A549 (cell line): ENCODE data around the gene MAPT. TPM values are rescaled to one million over a fixed set of nuclear protein-coding genes. Genes with fewer than 3 reads are reported as not detected.

Source experiments
- ATAC-seq, 2 experiments: fragments of 200-7000 bp in 1 of 2; fragments of >200 bp in 1 of 2; cut with Nextera tagmentation in 1 of 2; cut with Tn5 transposase in 1 of 2; 3 replicates each; pipeline versions ENCODE4 v1.8.0 to v1.9.1; 2018 to 2020; ENCODE audit warnings: mild to moderate bottlenecking in 1 of 2, moderate library complexity in 1 of 2
- CTCF ChIA-PET: fragments of 300-600 bp; sonication (Branson Sonifier 250); formaldehyde crosslinking; extraction: SDS; loops from one replicate; lab custom pipeline; 2021; ENCODE audit warnings: antibody characterized with exemption, inconsistent platforms; lab: Yijun Ruan, JAX
- POLR2A ChIA-PET: fragments of 350-600 bp; formaldehyde crosslinking; extraction: SDS; loops from one replicate; lab custom pipeline; 2021; ENCODE audit warnings: antibody characterized with exemption, inconsistent platforms; lab: Yijun Ruan, JAX
- DNase-seq, 2 experiments: peaks; one replicate each; pipeline versions ENCODE4 v3.0.0 to v3.0.0-alpha.2; 2011 to 2016; ENCODE audit warnings: low read depth in 1 of 2, low spot score in 1 of 2
- FAIRE-seq: peaks from 2 replicates; lab custom pipeline; 2011; peaks lifted over from hg19 to GRCh38; lab: Jason Lieb, UNC
- H3K27ac ChIP-seq, 2 experiments: fragments of >200 bp; sonication (Bioruptor Twin); formaldehyde crosslinking; 3 replicates each; pipeline ENCODE4 v1.5.1; 2016 to 2017
- H3K4me1 ChIP-seq: fragments of >200 bp; sonication (Bioruptor Twin); formaldehyde crosslinking; 3 replicates; pipeline ENCODE4 v1.6.1; 2016
- H3K4me2 ChIP-seq: fragments of >200 bp; sonication (Bioruptor Twin); formaldehyde crosslinking; 3 replicates; pipeline ENCODE4 v1.6.1; 2016
- H3K4me3 ChIP-seq: fragments of >200 bp; sonication (Bioruptor Twin); formaldehyde crosslinking; 3 replicates; pipeline ENCODE4 v1.5.1; 2016
- H3K9me3 ChIP-seq: fragments of >200 bp; sonication (Bioruptor Twin); formaldehyde crosslinking; 3 replicates; pipeline ENCODE4 v1.6.1; 2016
- CHD2 ChIP-seq: fragments of 150-350 bp; IDR thresholded peaks from 2 replicates; pipeline ENCODE4 v1.6.1; 2014; ENCODE audit warnings: low read length; ENCODE audit not compliant: partially characterized antibody
- CHD4 ChIP-seq: fragments of 200-600 bp; sonication (generic); IDR thresholded peaks from 2 replicates; pipeline ENCODE4 v1.6.1; 2016; ENCODE audit warnings: antibody characterized with exemption, mild to moderate bottlenecking, borderline replicate concordance
- ESRRA ChIP-seq: fragments of 150-350 bp; IDR thresholded peaks from 2 replicates; pipeline ENCODE4 v1.6.1; 2014; ENCODE audit warnings: mild to moderate bottlenecking, low read length, borderline replicate concordance
- FOSB ChIP-seq: fragments of 250-450 bp; sonication (Bioruptor Pico); IDR thresholded peaks from 2 replicates; pipeline ENCODE4 v1.5.0; 2020; ENCODE audit warnings: mild to moderate bottlenecking, moderate library complexity
- FOSL2 ChIP-seq, 2 experiments: fragments of 450-650 bp in 1 of 2; fragments of >200 bp in 1 of 2; sonication (Bioruptor Twin) in 1 of 2; formaldehyde crosslinking; IDR thresholded peaks; 2 replicates each; pipeline versions ENCODE4 v1.5.0 to v1.6.1; 2016 to 2020; ENCODE audit warnings: mild to moderate bottlenecking in 1 of 2, moderate library complexity in 1 of 2
- FOXS1 ChIP-seq: fragments of 250-450 bp; sonication (Bioruptor Pico); IDR thresholded peaks from 2 replicates; pipeline ENCODE4 v1.5.0; 2020; ENCODE audit warnings: mild to moderate bottlenecking, moderate library complexity
- GATA3 ChIP-seq: IDR thresholded peaks from 2 replicates; pipeline ENCODE4 v1.6.1; 2012; ENCODE audit warnings: borderline replicate concordance
- HOXA7 ChIP-seq: fragments of 250-450 bp; sonication (Bioruptor Pico); IDR thresholded peaks from 2 replicates; pipeline ENCODE4 v1.5.0; 2020; ENCODE audit warnings: mild to moderate bottlenecking, moderate library complexity
- JUNB ChIP-seq: fragments of >200 bp; sonication (Bioruptor Twin); formaldehyde crosslinking; IDR thresholded peaks from 2 replicates; pipeline ENCODE4 v1.6.1; 2016
- MAZ ChIP-seq: fragments of 150-350 bp; IDR thresholded peaks from 2 replicates; pipeline ENCODE4 v1.6.1; 2014; ENCODE audit warnings: antibody characterized with exemption, low read depth, low read length, borderline replicate concordance
- NR3C1 ChIP-seq: fragments of >200 bp; sonication (Bioruptor Twin); formaldehyde crosslinking; IDR thresholded peaks from 3 replicates; pipeline ENCODE4 v1.6.1; 2017
- PHF8 ChIP-seq: fragments of 200-600 bp; sonication (generic); IDR thresholded peaks from 2 replicates; pipeline ENCODE4 v1.6.1; 2016; ENCODE audit warnings: low read depth, mild to moderate bottlenecking, antibody characterized with exemption, moderate library complexity, borderline replicate concordance
- POLR2AphosphoS2 ChIP-seq: conservative IDR thresholded peaks from 2 replicates; pipeline ENCODE4 v1.6.1; 2012; ENCODE audit warnings: low read length, improper control_type of control experiment, inconsistent platforms
- RARB ChIP-seq: fragments of 250-450 bp; sonication (Bioruptor Pico); IDR thresholded peaks from 2 replicates; pipeline ENCODE4 v1.8.0; 2021; ENCODE audit warnings: mild to moderate bottlenecking, moderate library complexity
- RNF2 ChIP-seq: fragments of 200-600 bp; sonication (generic); IDR thresholded peaks from 2 replicates; pipeline ENCODE4 v1.6.1; 2016; ENCODE audit warnings: low read depth, mild to moderate bottlenecking, antibody characterized with exemption, moderate library complexity, borderline replicate concordance
- SREBF2 ChIP-seq: fragments of 450-650 bp; IDR thresholded peaks from 2 replicates; pipeline ENCODE4 v1.6.1; 2014; ENCODE audit warnings: mild to moderate bottlenecking, moderate library complexity
- TP53 ChIP-seq: fragments of 250-450 bp; sonication (Bioruptor Pico); IDR thresholded peaks from 2 replicates; pipeline ENCODE4 v1.5.0; 2021; ENCODE audit warnings: mild to moderate bottlenecking, moderate library complexity
- ZFP36 ChIP-seq: fragments of 450-650 bp; IDR thresholded peaks from 2 replicates; pipeline ENCODE4 v1.6.1; 2014; ENCODE audit warnings: borderline replicate concordance; ENCODE audit not compliant: partially characterized antibody
- ZSCAN20 ChIP-seq: fragments of 250-450 bp; sonication (Bioruptor Pico); IDR thresholded peaks from 2 replicates; pipeline ENCODE4 v1.8.0; 2022; ENCODE audit warnings: mild to moderate bottlenecking, moderate library complexity
- WGBS: methylation state at CpG from one replicate; pipeline ENCODE4 v1.1.6; 2017; ENCODE audit errors: missing lambda C conversion rate; 5-methylcytosine and 5-hydroxymethylcytosine counted together
- polyA plus RNA-seq, 4 experiments: library from polyadenylated mRNA; depleted of rRNA in 3 of 4; stranded (reverse); fragments of >200 nt; fragmentation: RNase III in 1 of 4; extraction: RNeasy Plus Mini Kit Qiagen cat#74134 plus additional on column Dnase treatment in 1 of 4; gene quantifications; 2 replicates in 3 of 4; 3 replicates in 1 of 4; pipeline ENCODE4 v1.2.3, GENCODE V29; 2011 to 2017
- TF ChIP-seq, protein P1 (sequence below): fragments of >200 bp; sonication (Bioruptor Twin); formaldehyde crosslinking; IDR thresholded peaks from 3 replicates; pipeline ENCODE4 v1.6.1; 2016
- TF ChIP-seq, protein P2 (sequence below): fragments of >200 bp; sonication (Bioruptor Twin); formaldehyde crosslinking; IDR thresholded peaks from 3 replicates; pipeline ENCODE4 v1.5.1; 2016
- TF ChIP-seq, protein P3 (sequence below): fragments of 250-450 bp; sonication (Bioruptor Pico); IDR thresholded peaks from 2 replicates; pipeline ENCODE4 v1.5.0; 2020; ENCODE audit warnings: low read depth, mild to moderate bottlenecking, moderate library complexity
- TF ChIP-seq, protein P4 (sequence below): IDR thresholded peaks from 2 replicates; pipeline ENCODE4 v1.6.1; 2012; ENCODE audit warnings: low read depth, borderline replicate concordance

The MAPT gene
- polyA plus RNA-seq, 2 of the 4 experiments (the other 2 are of a cell fraction): 1.2 to 1.6 TPM

- no peaks in the 10 kb centered on the region for H3K9me3 ChIP-seq
- POLR2A ChIA-PET: interaction anchor here (0.6 kb wide), 1 partner anchor 760 kb away, joined by 3 read pairs; no protein-coding TSS in a partner anchor
- no peak for DNase-seq
- 97% methylated on average over 6 of the region's 6 CpGs for WGBS
- no peaks in the 10 kb centered on the region for H3K4me1 ChIP-seq
- no peak overlapping the region for H3K4me2 ChIP-seq
- no peak for ATAC-seq
- no peak for TF ChIP-seq CHD2
- TF ChIP-seq, protein P1, sequence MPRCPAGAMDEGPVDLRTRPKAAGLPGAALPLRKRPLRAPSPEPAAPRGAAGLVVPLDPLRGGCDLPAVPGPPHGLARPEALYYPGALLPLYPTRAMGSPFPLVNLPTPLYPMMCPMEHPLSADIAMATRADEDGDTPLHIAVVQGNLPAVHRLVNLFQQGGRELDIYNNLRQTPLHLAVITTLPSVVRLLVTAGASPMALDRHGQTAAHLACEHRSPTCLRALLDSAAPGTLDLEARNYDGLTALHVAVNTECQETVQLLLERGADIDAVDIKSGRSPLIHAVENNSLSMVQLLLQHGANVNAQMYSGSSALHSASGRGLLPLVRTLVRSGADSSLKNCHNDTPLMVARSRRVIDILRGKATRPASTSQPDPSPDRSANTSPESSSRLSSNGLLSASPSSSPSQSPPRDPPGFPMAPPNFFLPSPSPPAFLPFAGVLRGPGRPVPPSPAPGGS: no peak
- no peak for TF ChIP-seq POLR2AphosphoS2
- no peak for TF ChIP-seq FOSB (CRISPR knock-in tag)
- TF ChIP-seq ESRRA: no peak
- TF ChIP-seq FOSL2 (IDR thresholded peaks at IDR 0.05): no peak
- TF ChIP-seq FOSL2 (CRISPR knock-in tag; IDR thresholded peaks at IDR 0.05): no peak
- TF ChIP-seq FOXS1: no peak
- no peak for TF ChIP-seq TP53 (CRISPR knock-in tag)
- no peak for TF ChIP-seq RARB (CRISPR knock-in tag)
- TF ChIP-seq GATA3: no peak
- no peak for TF ChIP-seq RNF2
- TF ChIP-seq ZFP36: no peak
- TF ChIP-seq SREBF2: no peak
- TF ChIP-seq JUNB: no peak
- TF ChIP-seq CHD4: no peak
- TF ChIP-seq, protein P2, sequence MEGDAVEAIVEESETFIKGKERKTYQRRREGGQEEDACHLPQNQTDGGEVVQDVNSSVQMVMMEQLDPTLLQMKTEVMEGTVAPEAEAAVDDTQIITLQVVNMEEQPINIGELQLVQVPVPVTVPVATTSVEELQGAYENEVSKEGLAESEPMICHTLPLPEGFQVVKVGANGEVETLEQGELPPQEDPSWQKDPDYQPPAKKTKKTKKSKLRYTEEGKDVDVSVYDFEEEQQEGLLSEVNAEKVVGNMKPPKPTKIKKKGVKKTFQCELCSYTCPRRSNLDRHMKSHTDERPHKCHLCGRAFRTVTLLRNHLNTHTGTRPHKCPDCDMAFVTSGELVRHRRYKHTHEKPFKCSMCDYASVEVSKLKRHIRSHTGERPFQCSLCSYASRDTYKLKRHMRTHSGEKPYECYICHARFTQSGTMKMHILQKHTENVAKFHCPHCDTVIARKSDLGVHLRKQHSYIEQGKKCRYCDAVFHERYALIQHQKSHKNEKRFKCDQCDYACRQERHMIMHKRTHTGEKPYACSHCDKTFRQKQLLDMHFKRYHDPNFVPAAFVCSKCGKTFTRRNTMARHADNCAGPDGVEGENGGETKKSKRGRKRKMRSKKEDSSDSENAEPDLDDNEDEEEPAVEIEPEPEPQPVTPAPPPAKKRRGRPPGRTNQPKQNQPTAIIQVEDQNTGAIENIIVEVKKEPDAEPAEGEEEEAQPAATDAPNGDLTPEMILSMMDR: no peak
- TF ChIP-seq PHF8: no peak
- no peak for TF ChIP-seq ZSCAN20 (CRISPR knock-in tag)
- TF ChIP-seq HOXA7: no peak
- no peak overlapping the region for H3K27ac ChIP-seq
- CTCF ChIA-PET: interaction anchor here (0.6 to 1.9 kb wide), 8 partner anchors 12 to 257 kb away, joined by 3 to 10 read pairs (median 4); no protein-coding TSS in a partner anchor
- FAIRE-seq: no peak
- H3K4me3 ChIP-seq: no peak overlapping the region
Observed at GRCh38 chr17:46029627-46030026, 135.3 kb downstream of the MAPT start.

- Histone ChIP-seq H3K4me2 (no peak overlapping the region), H3K4me3 (no peak overlapping the region), H3K9me3 (no peaks in the 10 kb centered on the region), H3K27ac (no peak overlapping the region), H3K4me1 (no peaks in the 10 kb centered on the region)
- ATAC-seq (no peak), FAIRE-seq (no peak), DNase-seq (no peak)
- TF ChIP-seq RNF2: no peak
- TF ChIP-seq CHD2: no peak
- no peak for TF ChIP-seq NR3C1
- TF ChIP-seq FOXS1: no peak
- TF ChIP-seq, protein P3, sequence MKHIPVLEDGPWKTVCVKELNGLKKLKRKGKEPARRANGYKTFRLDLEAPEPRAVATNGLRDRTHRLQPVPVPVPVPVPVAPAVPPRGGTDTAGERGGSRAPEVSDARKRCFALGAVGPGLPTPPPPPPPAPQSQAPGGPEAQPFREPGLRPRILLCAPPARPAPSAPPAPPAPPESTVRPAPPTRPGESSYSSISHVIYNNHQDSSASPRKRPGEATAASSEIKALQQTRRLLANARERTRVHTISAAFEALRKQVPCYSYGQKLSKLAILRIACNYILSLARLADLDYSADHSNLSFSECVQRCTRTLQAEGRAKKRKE (CRISPR knock-in tag): no peak
- no peak for TF ChIP-seq ZFP36
- TF ChIP-seq, protein P4, sequence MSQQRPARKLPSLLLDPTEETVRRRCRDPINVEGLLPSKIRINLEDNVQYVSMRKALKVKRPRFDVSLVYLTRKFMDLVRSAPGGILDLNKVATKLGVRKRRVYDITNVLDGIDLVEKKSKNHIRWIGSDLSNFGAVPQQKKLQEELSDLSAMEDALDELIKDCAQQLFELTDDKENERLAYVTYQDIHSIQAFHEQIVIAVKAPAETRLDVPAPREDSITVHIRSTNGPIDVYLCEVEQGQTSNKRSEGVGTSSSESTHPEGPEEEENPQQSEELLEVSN: no peak
- no peak for TF ChIP-seq MAZ
- ChIA-PET POLR2A (no interaction called here), CTCF (interaction anchor here (1.0 to 6.9 kb wide), 5 partner anchors 13 to 224 kb away, joined by 3 to 55 read pairs (median 5); no protein-coding TSS in a partner anchor)
- WGBS: 82% methylated on average over 3 of the region's 3 CpGs
Observed at GRCh38 chr17:46030752-46031151, 136.4 kb downstream of the MAPT start.
